Fibroblast of gingiva (primary cell): ENCODE data around the gene DRC3.

Source experiments
- DNase-seq: peaks from one replicate; pipeline ENCODE4 v3.0.0-alpha.2; 2011; ENCODE audit warnings: low read depth

Gene DRC3

DNA sequence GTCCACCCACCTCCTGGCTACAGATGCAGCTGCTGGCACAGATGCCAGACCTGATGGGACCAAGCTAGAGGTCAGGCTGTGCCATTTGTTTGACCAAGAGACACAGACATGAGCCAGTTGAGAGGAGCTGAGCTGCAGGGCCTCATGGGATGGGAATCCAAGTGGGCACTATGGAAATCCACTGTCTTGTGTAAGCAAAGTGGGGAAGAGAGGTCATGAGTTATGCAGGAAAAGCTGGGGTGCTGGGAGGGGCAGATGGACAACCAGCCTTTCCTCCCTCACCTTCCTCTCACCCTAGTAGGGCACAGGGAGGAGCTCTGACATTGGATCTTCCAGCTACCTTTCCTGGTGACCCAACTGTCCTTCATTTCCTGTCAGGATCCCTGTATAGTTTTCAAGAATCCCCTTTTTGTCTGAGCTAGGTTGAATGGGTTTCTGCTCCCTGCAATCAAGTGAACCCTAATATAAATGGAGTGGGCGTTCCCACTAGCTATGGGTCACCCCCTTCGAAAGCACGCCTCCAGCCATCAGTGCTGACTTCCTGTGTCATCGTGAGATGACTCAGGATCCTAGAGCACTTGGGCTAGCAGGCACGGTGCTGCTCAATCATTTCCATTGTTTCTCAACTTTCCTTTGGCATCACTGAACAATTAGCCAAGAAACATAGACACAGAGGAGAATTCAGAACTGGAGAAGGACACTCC lies 52.7 kb downstream of the DRC3 start:
- peak; percentile 66 for DNase-seq

GRCh38 chr17:18025945-18026776 lies 53.5 kb downstream of the DRC3 start:
- DNase-seq = peak; percentile 80

DNA sequence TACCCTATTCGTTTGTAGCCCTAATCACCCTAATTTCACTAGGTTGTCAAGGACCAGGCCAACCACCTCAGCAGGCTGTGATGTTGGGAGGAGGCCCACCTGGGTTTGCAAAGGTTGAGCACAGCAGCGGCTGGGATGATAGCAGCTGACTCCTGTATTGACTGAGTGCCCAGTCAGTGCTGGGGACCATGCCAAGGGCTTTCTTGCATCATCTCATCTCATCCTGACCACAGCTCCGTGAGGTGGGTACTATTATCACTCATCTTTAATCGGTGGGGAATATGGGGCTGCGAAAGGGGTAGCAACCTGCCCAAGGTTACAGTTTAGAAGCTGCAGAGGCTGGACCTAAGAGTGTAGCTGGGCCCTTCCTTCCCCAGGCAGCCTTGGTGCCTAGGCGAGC lies 54.6 kb downstream of the DRC3 start:
- no peak for DNase-seq

DNA sequence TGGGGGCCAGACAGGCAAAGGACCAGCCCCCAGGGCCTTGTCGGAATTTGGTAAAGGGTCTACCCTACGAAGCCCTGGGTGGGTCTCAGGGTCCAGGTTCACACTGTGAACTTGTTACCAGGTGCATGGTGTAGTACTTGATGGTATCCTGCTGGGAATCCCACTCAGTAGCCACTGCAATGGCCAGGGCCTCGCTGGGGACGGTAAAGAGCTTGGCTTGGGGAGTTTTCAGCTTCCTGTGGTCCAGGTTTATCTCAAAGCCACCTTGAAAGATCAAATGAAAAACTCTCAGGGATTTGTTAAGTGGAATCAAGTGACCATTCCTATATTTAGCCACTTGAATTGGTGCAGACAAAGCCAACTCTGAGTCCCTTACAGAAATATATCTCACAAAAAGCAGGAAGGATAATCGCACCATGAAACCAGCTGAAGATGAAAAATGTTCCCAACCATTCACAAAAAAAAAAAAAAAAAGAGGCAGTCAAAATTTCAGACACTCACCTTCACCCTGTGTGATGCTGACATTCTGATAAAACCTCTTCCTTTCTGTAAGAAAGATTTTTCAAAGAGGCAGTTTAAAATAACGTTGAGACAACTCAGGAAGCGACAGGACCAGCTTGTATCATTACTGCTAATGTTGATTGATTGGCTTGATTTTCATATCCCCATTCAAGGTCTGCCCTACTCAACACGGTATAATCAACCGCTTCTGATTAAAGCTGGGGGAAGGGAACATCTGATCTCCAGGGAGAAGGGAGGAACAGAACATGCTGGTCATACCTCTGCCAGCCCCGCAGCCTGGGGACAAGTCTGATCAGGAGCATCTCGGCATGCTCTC lies 55.7 kb downstream of the DRC3 start:
- no peak for DNase-seq

- no peak for DNase-seq
These were observed 56.4 kb downstream of the DRC3 start for GRCh38 chr17:18028952-18029540.

DNA sequence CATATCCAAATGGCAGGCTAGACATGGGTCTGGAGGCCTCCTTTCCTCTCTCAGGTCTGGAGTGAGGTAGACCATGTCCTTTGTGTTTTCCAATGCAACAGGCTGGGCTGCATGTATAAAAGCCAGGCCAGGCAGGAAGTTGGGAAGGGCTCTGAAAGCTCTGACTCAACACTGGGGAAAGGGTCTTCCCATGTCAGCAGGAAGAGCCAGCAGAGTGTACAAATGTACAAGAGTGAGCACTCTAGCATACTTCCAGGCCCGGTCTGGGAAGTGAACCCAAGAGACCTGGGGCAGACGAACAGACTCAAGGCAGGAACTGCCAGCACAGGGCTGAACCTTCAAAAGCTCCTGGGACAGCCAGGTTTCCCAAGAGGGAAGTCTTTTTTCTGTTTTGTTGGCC lies 59.3 kb downstream of the DRC3 start:
- no peak for DNase-seq

- DNase-seq = peak; percentile 79
These were observed 60.9 kb downstream of the DRC3 start for GRCh38 chr17:18033442-18034099.

DNA sequence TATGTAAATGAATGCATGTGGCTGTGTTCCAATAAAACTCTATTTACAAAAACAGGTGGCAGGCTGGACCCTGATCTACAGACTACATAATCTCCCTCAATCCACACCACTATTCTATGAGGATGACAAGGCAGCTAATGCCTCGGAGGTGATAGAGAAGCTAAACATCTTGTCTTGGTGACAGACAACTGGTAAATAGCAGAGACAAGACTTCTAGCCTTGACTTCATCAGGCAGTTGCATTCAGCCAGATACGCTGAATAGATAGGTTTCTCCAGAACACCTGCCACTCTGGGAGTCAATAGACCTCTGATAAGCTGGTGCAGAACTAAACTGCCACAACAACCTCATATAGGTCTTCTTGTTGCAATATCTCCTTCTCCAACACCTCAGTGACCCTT lies 63.0 kb downstream of the DRC3 start:
- no peak for DNase-seq

DNA sequence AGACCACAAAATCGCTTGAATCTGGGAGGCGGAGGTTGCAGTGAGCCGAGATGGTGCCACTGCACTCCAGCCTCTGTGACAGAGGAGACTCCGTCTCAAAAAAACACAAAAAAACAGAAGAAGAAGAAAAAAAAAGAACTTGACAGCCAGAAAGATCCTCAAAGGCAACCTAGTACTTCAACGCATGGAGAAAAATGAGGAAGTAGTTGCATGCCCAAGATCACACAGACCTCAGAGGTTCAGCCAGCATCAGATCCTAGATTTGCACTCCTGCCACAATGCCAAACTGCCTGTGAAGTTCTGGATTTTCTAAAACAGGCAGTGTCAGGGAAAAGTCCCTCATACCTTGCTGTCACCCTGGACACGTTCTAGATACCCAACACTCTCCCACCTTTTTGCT lies 64.8 kb downstream of the DRC3 start:
- DNase-seq = no peak

GRCh38 chr17:18038149-18038850 lies 65.6 kb downstream of the DRC3 start:
- DNase-seq = no peak

DNA sequence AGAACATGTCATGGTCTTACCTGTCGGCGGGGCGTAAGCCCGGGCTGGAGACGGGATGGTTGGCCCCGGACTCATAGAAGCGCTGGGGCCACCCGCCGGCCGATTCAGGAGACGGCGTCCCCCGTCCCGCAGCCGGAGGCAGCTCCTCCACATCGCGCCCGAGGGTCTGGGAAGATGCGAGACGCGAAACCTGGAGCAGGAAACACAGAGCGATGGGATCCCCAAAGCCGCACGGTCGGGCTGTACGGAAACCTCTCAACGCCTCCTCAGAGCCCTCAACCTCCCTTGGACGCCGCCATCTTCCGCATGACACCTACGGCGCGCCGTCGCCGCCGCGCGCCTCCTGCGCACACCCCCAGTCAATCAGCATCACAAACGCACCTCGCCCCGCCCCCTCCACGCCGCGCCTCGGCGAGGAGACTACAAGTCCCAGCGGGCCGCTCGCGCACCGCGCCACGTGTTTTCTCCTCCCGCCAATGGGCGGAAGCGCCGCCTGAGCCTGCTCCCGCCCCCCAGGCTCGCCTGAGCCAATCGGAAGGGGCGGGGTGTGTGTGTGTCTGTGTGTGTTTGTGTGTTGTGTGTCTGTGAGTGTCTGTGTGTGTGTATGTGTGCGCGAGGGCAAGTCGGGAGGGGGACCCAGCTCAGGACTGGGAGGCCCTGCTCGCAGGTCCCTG lies 66.3 kb downstream of the DRC3 start, which contains the start of the genes ATPAF2 and GID4:
Gene ATPAF2, minus strand, starts transcription at position 308 of the 674 bp plus-strand sequence. Its CDS starts 155 bp downstream, at position 153.
Gene GID4, plus strand, starts transcription at position 548 of the 674 bp plus-strand sequence. Its CDS starts 57 bp downstream, at position 605.
- DNase-seq = peak; percentile 99

- no peak for DNase-seq
These were observed 67.0 kb downstream of the DRC3 start for GRCh38 chr17:18039535-18040260.

DNA sequence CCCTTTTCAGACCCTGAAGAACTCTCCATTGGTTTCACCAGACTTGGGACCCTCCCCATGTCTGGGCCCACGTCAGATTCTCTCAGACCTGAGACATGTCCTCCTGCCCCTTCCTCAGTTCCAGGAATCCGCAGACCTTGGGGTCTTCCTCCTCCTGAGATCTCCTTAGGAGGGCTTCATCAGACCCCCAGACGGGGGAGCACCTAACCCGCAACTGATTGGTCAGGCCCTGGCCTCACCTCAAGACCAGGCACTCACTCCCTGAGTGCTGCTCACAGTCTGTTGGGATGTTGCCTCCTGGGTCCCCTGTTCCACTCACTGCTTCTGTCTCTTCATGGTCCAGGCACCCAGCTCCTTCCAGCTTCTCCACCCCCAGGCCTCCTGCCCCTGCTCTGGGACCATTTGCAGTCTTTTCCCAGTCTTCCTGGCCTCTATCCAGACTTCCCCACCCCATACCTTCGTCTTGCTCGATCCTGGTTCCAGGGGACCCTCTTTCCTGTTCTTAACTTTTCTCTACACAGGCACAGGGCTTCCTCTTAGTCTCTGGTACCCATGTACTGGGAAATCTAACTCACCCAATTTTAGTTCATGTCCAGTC lies 67.7 kb downstream of the DRC3 start:
- no peak for DNase-seq

DNA sequence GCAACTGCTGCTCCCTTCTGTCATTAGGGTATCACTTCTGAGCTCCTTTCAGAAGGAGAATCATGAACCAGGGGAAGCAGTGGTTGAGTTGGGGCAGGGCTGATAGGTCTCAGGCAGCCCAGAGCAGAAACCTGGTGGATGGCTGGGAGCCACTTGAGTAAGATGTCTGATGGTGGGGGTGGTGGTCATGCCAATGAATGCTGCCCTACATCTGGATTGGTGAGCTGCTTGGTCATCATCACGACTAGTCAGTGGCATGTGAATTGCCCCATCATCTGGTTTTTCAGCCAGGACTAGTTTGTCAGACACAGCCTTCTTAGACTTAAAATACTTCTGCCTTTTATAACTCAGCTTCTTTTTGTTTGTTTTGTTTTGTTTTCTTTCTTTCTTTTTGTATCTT lies 69.1 kb downstream of the DRC3 start:
- DNase-seq = peak; percentile 85

GRCh38 chr17:18042983-18043382 lies 70.3 kb downstream of the DRC3 start:
- DNase-seq = no peak

GRCh38 chr17:18043491-18043890 lies 70.8 kb downstream of the DRC3 start:
- no peak for DNase-seq

GRCh38 chr17:18044609-18045008 lies 71.9 kb downstream of the DRC3 start:
- no peak for DNase-seq

- no peak for DNase-seq
These were observed 73.2 kb downstream of the DRC3 start for GRCh38 chr17:18045691-18046350.

DNA sequence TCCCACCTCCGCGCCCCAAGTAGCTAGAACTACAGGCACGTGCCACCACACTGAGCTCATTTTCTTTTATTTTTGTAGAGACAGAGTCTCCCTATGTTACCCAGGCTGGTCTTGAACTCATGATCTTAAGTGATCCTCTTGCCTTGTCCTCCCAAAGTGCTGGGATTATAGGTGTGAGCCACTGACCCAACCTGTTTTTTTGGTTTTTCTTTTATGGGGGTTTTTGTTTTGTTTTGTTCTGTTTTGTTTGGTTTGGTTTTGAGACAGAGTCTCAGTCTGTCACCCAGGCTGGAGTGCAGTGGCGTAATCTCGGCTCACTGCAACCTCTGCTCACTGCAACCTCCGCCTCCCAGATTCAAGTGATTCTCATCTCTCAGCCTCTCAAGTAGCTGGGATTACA lies 82.9 kb downstream of the DRC3 start:
- DNase-seq = no peak
